Measurements from ENCODE around the gene KCNJ5. TPM values are rescaled to one million over a fixed set of nuclear protein-coding genes. Genes with fewer than 3 reads are reported as not detected.

Gene KCNJ5
- polyA plus RNA-seq, 1 donor (not counting 4 experiments of a cell fraction or from before 2014, with no cell fraction given) = 0.59 TPM

DNA sequence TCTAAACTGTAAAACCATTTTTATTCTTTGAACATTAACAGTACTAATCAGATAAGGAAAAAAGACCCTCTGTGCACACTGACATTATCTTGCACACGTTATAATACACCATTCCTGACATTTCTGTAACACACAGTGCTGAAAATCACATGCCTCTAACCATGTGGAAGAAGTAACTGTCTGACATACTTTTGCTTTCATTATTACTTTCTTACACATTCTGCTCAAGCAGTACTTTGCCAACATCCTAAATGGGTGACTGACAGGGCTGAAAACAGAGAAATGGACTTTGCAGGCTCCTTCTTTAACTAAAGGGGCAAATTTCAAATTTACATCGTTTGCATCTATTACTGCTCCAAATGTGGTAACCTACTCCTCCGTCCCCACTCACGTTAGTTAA lies 74.3 kb downstream of the KCNJ5 start:
- H3K79me2 ChIP-seq (ENCODE audit: control insufficient read depth, insufficient read depth, low read length) = no peaks in the 10 kb centered on the region
- H3K36me3 ChIP-seq (ENCODE audit: control insufficient read depth in 2 of 2, extremely low read depth in 1 of 2, insufficient read depth in 2 of 2, low read length in 2 of 2) = peaks cover 11 to 15% of the 10 kb centered on the region in 2 experiments
- H3K9me3 ChIP-seq (ENCODE audit: control insufficient read depth, low read depth, low read length) = no peaks in the 10 kb centered on the region
- no peak for FAIRE-seq
- dilution Hi-C loops (cut with MboI; ENCODE audit: extremely low pct_ligation_motif_present, low sequenced_read_pairs) = no loop called here
- TF ChIP-seq EZH2 (IDR thresholded peaks at IDR 0.05; ENCODE audit: low read length) = no peak
- TF ChIP-seq, protein P1, sequence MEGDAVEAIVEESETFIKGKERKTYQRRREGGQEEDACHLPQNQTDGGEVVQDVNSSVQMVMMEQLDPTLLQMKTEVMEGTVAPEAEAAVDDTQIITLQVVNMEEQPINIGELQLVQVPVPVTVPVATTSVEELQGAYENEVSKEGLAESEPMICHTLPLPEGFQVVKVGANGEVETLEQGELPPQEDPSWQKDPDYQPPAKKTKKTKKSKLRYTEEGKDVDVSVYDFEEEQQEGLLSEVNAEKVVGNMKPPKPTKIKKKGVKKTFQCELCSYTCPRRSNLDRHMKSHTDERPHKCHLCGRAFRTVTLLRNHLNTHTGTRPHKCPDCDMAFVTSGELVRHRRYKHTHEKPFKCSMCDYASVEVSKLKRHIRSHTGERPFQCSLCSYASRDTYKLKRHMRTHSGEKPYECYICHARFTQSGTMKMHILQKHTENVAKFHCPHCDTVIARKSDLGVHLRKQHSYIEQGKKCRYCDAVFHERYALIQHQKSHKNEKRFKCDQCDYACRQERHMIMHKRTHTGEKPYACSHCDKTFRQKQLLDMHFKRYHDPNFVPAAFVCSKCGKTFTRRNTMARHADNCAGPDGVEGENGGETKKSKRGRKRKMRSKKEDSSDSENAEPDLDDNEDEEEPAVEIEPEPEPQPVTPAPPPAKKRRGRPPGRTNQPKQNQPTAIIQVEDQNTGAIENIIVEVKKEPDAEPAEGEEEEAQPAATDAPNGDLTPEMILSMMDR (optimal IDR thresholded peaks at IDR 0.05 in 1 of 3, IDR thresholded peaks at IDR 0.05 in 1 of 3, conservative IDR thresholded peaks at IDR 0.05 in 1 of 3; ENCODE audit: extremely low read depth in 1 of 3, insufficient read depth in 2 of 3, low read length in 3 of 3) = no peak
- no peak overlapping the region for H3K4me2 ChIP-seq (ENCODE audit: control insufficient read depth, extremely low read depth, insufficient read depth, low read depth, low read length)
- no peak overlapping the region for H3K27ac ChIP-seq (ENCODE audit: control insufficient read depth, insufficient read depth, low read length)
- H3K9ac ChIP-seq (ENCODE audit: control insufficient read depth, extremely low read depth, insufficient read depth, low read length) = no peak overlapping the region
- no peaks in the 10 kb centered on the region for H3K4me1 ChIP-seq (ENCODE audit: control insufficient read depth, extremely low read depth, insufficient read depth, low read length)
- H4K20me1 ChIP-seq (ENCODE audit: control insufficient read depth, extremely low read depth, insufficient read depth, low read length) = no peaks in the 10 kb centered on the region
- no peaks in the 10 kb centered on the region for H3K9me1 ChIP-seq (ENCODE audit: control insufficient read depth, extremely low read depth, insufficient read depth, low read length)
- DNase-seq (ENCODE audit: low read depth, low spot score) = no peak
- H3K27me3 ChIP-seq (ENCODE audit: control insufficient read depth, extremely low read depth, insufficient read depth, low read length) = no peaks in the 10 kb centered on the region
- no peak overlapping the region for H3K4me3 ChIP-seq (ENCODE audit: control insufficient read depth in 2 of 3, extremely low read depth in 1 of 3, insufficient read depth in 2 of 3, low read depth in 1 of 3, low read length in 3 of 3)
- H2AFZ ChIP-seq (ENCODE audit: control insufficient read depth, low read length) = no peak overlapping the region

DNA sequence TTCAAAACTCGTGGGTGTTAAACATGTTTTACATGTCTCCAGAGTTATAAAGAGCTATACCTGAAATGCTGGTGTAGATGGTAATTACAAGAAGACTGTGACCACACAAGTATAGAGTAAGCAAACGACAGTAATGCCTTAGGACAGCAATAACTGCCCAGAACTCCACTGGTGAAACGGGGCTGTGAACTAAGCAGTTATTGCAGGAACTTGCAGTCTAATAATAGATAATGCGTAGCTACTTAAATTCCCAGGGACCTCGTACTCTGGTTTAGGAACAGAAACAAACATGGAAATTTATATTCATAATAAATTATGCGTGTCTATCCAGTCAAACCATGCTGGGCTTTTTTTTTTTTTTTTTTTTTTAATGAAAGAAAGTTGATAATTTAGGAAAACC lies 76.4 kb downstream of the KCNJ5 start:
- Histone ChIP-seq H3K9me3 (ENCODE audit: control insufficient read depth, low read depth, low read length) (no peaks in the 10 kb centered on the region), H3K4me1 (ENCODE audit: control insufficient read depth, extremely low read depth, insufficient read depth, low read length) (no peaks in the 10 kb centered on the region), H3K4me2 (ENCODE audit: control insufficient read depth, extremely low read depth, insufficient read depth, low read depth, low read length) (no peak overlapping the region), H4K20me1 (ENCODE audit: control insufficient read depth, extremely low read depth, insufficient read depth, low read length) (no peaks in the 10 kb centered on the region), H3K27me3 (ENCODE audit: control insufficient read depth, extremely low read depth, insufficient read depth, low read length) (no peaks in the 10 kb centered on the region), H3K9me1 (ENCODE audit: control insufficient read depth, extremely low read depth, insufficient read depth, low read length) (no peaks in the 10 kb centered on the region), H3K9ac (ENCODE audit: control insufficient read depth, extremely low read depth, insufficient read depth, low read length) (no peak overlapping the region), H3K27ac (ENCODE audit: control insufficient read depth, insufficient read depth, low read length) (no peak overlapping the region), H3K79me2 (ENCODE audit: control insufficient read depth, insufficient read depth, low read length) (no peaks in the 10 kb centered on the region), H3K36me3 (ENCODE audit: control insufficient read depth in 2 of 2, extremely low read depth in 1 of 2, insufficient read depth in 2 of 2, low read length in 2 of 2) (peaks cover 16 to 21% of the 10 kb centered on the region in 2 experiments), H3K4me3 (ENCODE audit: control insufficient read depth in 2 of 3, extremely low read depth in 1 of 3, insufficient read depth in 2 of 3, low read depth in 1 of 3, low read length in 3 of 3) (no peak overlapping the region), H2AFZ (ENCODE audit: control insufficient read depth, low read length) (no peak overlapping the region)
- dilution Hi-C loops (cut with MboI; ENCODE audit: extremely low pct_ligation_motif_present, low sequenced_read_pairs) = no loop called here
- FAIRE-seq (no peak), DNase-seq (ENCODE audit: low read depth, low spot score) (no peak)
- no peak for TF ChIP-seq EZH2 (IDR thresholded peaks at IDR 0.05; ENCODE audit: low read length)
- TF ChIP-seq, protein P1 (optimal IDR thresholded peaks at IDR 0.05 in 1 of 3, IDR thresholded peaks at IDR 0.05 in 1 of 3, conservative IDR thresholded peaks at IDR 0.05 in 1 of 3; ENCODE audit: extremely low read depth in 1 of 3, insufficient read depth in 2 of 3, low read length in 3 of 3) = no peak
